Adrenal gland (tissue), 12 donors: Measurements from ENCODE around the gene DEF6. TPM values are rescaled to one million over a fixed set of nuclear protein-coding genes. Genes with fewer than 3 reads are reported as not detected.

Experiments used
- DNase-seq, 7 donors: peaks; one replicate each; pipeline ENCODE4 v3.0.0-alpha.2; 2019 to 2020
- H3K27ac ChIP-seq, 5 donors: fragments of 200-600 bp; sonication (generic) in 4 of 5; 1 replicate in 3 of 5; 2 replicates in 2 of 5; pipeline versions ENCODE4 v1.5.1 to v1.8.0; 2016 to 2020; ENCODE audit warnings: mild to moderate bottlenecking in 1 of 5
- H3K27me3 ChIP-seq: fragments of 200-600 bp; 2 replicates; pipeline ENCODE4 v1.8.0; 2021
- H3K36me3 ChIP-seq, 2 donors: fragments of 200-600 bp; replicated peaks in 1 of 2; 1 replicate in 1 of 2; 2 replicates in 1 of 2; pipeline versions ENCODE4 v1.5.1 to v1.8.0; 2018 to 2022
- H3K4me1 ChIP-seq, 2 donors: fragments of 200-600 bp; replicated peaks in 1 of 2; 1 replicate in 1 of 2; 2 replicates in 1 of 2; pipeline versions ENCODE4 v1.5.1 to v1.8.0; 2018 to 2021
- H3K4me3 ChIP-seq, 4 donors: fragments of 200-600 bp; sonication (generic) in 3 of 4; one replicate each; pipeline ENCODE4 v1.5.1; 2016 to 2018
- H3K9me3 ChIP-seq, 3 donors: fragments of 200-600 bp; sonication (generic) in 1 of 3; replicated peaks in 1 of 3; 1 replicate in 2 of 3; 2 replicates in 1 of 3; pipeline versions ENCODE4 v1.5.1 to v1.8.0; 2016 to 2021
- POLR2A ChIP-seq, 2 donors: fragments of 450-650 bp; IDR thresholded peaks; one replicate each; pipeline ENCODE4 v1.6.1; 2017; ENCODE audit warnings: antibody characterized with exemption in 2 of 2, mild to moderate bottlenecking in 2 of 2, moderate library complexity in 1 of 2
- WGBS, 4 donors: extraction: QIAGEN DNeasy Blood & Tissue Kit in 2 of 4; methylation state at CpG; one replicate each; pipeline versions ENCODE4 v1.1.5 to v1.1.7; 2013 to 2017; 5-methylcytosine and 5-hydroxymethylcytosine counted together
- intact Hi-C, 2 donors: fragments of 100-400 bp; cut with DNase I; formaldehyde crosslinking; loops; one replicate each; pipeline versions ENCODE4 v1.14.1 to v1.15.0; 2022 to 2023
- polyA plus RNA-seq, 3 donors: library from polyadenylated mRNA; stranded (reverse); fragments of 200-250 nt in 2 of 3; fragments of 350-450 nt in 1 of 3; fragmentation: Illumina TruSeq in 1 of 3; extraction: RNeasy Lipid Tissue Mini Kit (QIAGEN cat#74804) in 1 of 3; gene quantifications; one replicate each; pipeline ENCODE4 v1.2.3, GENCODE V29; 2013 to 2014
- total RNA-seq, 9 donors: library from RNA; depleted of rRNA in 4 of 9; stranded (reverse); fragments of >200 nt in 4 of 9; fragments of 120-200 nt in 1 of 9; fragmentation: NEBNext Ultra II Directional in 1 of 9; extraction: Animal tissue kit (Norgen Biotek cat#: 25700) in 1 of 9; gene quantifications; one replicate each; pipeline versions ENCODE4 v1.1.0 to v1.2.4, GENCODE V29; 2013 to 2023
- TF ChIP-seq, protein P1 (sequence below), 6 experiments: fragments of 450-650 bp in 4 of 6; fragments of 200-600 bp in 2 of 6; sonication (generic) in 1 of 6; IDR thresholded peaks; 1 replicate in 5 of 6; 2 replicates in 1 of 6; pipeline versions ENCODE4 v1.5.1 to v1.8.0; 2016 to 2021; ENCODE audit warnings: antibody characterized with exemption in 6 of 6, mild to moderate bottlenecking in 2 of 6, moderate library complexity in 1 of 6
- donor health status: healthy with polysubstance abuse.
- donor health status: Bipolar disorder and iron deficiency.
- donor health status: DM: yes; HTN: yes; CAD: no.
- donor health status: DM: no; HTN: no; CAD: no.
- donor health status: DM: no; HTN: no; CAD: no.
- donor health status: DM: yes; HTN: yes; CAD: no.

Gene DEF6
- total and polyA plus RNA-seq, 12 donors: 1.6 to 26.1 (median 6.1) TPM

DNA sequence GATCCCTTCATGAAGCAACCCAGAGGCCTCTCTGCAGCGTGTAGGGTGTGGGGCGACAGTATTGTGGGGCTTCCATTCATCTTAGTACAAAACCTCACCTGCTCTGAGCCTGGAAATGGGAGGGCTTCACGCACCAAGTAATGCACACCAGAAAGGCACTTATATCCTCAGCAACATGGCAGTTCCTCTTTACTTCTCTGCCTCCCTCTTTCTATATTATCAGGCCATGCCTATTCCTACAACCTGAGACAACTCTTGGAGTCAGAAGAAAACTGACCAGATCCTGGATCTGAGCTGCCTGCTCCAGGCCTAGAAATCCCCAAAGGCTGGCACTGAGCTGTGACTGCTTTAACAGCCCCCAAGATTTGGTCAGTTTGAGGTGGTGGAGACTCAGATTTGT, 45.7 kb upstream of the DEF6 start:
- Histone ChIP-seq H3K4me3 (no peak overlapping the region), H3K4me1 (peaks cover 0 to 24% of the 10 kb centered on the region in 2 donors), H3K36me3 (no peaks in the 10 kb centered on the region), H3K27ac (no peak overlapping the region), H3K27me3 (no peaks in the 10 kb centered on the region), H3K9me3 (no peaks in the 10 kb centered on the region)
- TF ChIP-seq, protein P1, sequence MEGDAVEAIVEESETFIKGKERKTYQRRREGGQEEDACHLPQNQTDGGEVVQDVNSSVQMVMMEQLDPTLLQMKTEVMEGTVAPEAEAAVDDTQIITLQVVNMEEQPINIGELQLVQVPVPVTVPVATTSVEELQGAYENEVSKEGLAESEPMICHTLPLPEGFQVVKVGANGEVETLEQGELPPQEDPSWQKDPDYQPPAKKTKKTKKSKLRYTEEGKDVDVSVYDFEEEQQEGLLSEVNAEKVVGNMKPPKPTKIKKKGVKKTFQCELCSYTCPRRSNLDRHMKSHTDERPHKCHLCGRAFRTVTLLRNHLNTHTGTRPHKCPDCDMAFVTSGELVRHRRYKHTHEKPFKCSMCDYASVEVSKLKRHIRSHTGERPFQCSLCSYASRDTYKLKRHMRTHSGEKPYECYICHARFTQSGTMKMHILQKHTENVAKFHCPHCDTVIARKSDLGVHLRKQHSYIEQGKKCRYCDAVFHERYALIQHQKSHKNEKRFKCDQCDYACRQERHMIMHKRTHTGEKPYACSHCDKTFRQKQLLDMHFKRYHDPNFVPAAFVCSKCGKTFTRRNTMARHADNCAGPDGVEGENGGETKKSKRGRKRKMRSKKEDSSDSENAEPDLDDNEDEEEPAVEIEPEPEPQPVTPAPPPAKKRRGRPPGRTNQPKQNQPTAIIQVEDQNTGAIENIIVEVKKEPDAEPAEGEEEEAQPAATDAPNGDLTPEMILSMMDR (IDR thresholded peaks at IDR 0.05): no peak
- TF ChIP-seq POLR2A (IDR thresholded peaks at IDR 0.05): no peak
- intact Hi-C loops: no loop called here
- DNase-seq: no peak
- WGBS, 4 donors: 94 to 99% (median 96%) methylated on average over 3 of the region's 3 CpGs

DNA sequence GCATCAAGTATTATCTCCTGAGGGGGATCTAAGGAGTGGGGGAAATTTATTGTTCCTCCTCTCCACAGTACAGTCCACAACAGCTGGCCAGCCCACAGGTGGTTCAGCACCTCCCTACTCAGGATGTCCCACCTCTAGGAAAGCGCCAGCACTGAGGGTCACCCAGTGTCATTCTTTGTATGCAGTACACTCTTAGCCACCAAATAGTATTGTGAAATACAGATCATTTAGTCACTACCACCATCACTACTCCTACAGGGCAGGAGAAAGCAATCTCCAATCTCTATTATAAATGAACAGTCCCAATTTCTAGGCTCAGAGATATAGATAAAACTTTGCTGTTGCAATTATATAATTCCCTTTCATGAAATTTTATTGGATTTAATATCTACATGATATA, 44.4 kb upstream of the DEF6 start:
- H3K36me3 ChIP-seq: no peaks in the 10 kb centered on the region
- DNase-seq: no peak
- H3K4me3 ChIP-seq: no peak overlapping the region
- no peaks in the 10 kb centered on the region for H3K27me3 ChIP-seq
- H3K27ac ChIP-seq: no peak overlapping the region
- TF ChIP-seq, protein P1 (IDR thresholded peaks at IDR 0.05): no peak
- TF ChIP-seq POLR2A (IDR thresholded peaks at IDR 0.05): no peak
- intact Hi-C loops: no loop called here
- H3K4me1 ChIP-seq: peaks cover 0 to 32% of the 10 kb centered on the region in 2 donors
- no peaks in the 10 kb centered on the region for H3K9me3 ChIP-seq
- 89 to 92% (median 91%) methylated on average over 1 of the region's 1 CpG for WGBS, 4 donors

DNA sequence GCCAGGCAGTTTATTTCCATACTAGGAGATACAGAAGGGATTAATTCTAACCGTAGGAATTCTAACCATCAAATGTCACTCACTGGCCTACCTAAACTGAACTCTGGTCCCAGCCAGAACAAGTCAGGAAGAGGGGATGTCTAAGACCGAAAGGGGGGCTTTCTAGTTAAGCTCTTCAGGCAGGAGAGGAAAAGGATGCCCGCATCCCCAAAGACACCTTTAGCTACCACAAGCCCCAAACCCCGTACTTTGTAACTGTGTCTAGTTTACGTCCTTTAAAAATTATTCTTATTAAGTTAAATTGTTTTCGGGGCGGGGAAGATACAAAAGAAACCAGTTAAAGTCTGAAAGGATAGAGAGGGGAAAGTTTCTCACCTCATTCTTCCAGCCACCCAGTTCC, 39.3 kb upstream of the DEF6 start:
- peaks cover 6 to 40% of the 10 kb centered on the region in 2 donors for H3K4me1 ChIP-seq
- no peak for TF ChIP-seq POLR2A (IDR thresholded peaks at IDR 0.05)
- TF ChIP-seq, protein P1 (IDR thresholded peaks at IDR 0.05): no peak

DNA sequence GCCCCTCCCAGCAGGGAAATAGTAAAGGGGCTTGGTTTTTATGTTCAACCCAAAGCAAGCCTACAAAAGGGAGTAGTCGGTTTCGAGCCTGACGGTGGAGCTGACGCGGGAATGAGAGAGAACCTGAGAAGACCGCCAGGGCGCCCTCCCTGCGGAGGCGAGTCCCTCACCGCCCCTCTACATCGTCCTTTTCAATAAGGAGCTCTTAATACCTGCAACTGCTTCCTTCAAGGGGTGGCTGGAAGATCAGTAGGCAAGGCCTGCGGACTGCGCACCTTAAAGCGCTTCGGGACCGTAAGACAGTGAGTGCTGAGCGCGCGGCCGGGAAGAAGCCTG, 38.8 kb upstream of the DEF6 start:
- Histone ChIP-seq H3K4me3 (peak overlapping the region; percentile 30 to 88 (median 70)), H3K27ac (peak overlapping the region; percentile 86 to 99 (median 93)), H3K4me1 (peaks cover 6 to 39% of the 10 kb centered on the region in 2 donors), H3K27me3 (no peaks in the 10 kb centered on the region), H3K9me3 (no peaks in the 10 kb centered on the region), H3K36me3 (no peaks in the 10 kb centered on the region)
- intact Hi-C loops: no loop called here
- peak in 2 of 7 donors; percentile 57 to 77 for DNase-seq
- TF ChIP-seq, protein P1 (IDR thresholded peaks at IDR 0.05): peak in 3 of 6 experiments; percentile 17 to 24 (median 18)
- TF ChIP-seq POLR2A (IDR thresholded peaks at IDR 0.05): no peak
- 0 to 2% (median 0%) methylated on average over 5 to 20 of the region's 20 CpGs for WGBS, 4 donors

More for the DNA sequence above, 39.3 kb upstream of the DEF6 start:
- Histone ChIP-seq H3K27me3 (no peaks in the 10 kb centered on the region), H3K27ac (peak overlapping the region in 4 of 5 donors; percentile 90 to 99 (median 96)), H3K9me3 (no peaks in the 10 kb centered on the region), H3K4me3 (peak overlapping the region in 2 of 4 donors; percentile 70 to 88), H3K36me3 (no peaks in the 10 kb centered on the region)
- DNase-seq: no peak
- WGBS, 4 donors: 46 to 54% (median 51%) methylated on average over 7 of the region's 7 CpGs
- intact Hi-C loops: no loop called here
